ENCODE measurements around the gene SLC16A9.

DNA sequence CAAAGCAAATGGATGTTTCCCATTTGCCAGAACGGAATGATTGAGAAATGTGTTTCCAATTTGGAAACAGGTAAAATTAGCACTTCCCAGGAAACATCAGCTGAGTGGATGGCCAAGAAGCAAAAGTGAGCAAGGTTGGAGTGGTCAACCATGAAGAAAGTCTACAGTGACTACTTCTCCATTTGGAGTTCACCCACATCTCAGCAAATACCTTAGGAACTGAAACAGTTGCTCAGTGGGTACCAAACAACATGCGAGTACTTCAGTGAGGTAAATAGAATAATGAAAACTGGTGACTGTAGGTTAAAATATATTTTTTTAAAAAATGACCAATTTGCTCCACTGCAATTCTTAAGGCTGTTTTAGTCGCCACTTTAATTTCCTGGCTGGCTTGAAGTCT lies 57.7 kb downstream of the SLC16A9 start:
- TF ChIP-seq, protein P1, sequence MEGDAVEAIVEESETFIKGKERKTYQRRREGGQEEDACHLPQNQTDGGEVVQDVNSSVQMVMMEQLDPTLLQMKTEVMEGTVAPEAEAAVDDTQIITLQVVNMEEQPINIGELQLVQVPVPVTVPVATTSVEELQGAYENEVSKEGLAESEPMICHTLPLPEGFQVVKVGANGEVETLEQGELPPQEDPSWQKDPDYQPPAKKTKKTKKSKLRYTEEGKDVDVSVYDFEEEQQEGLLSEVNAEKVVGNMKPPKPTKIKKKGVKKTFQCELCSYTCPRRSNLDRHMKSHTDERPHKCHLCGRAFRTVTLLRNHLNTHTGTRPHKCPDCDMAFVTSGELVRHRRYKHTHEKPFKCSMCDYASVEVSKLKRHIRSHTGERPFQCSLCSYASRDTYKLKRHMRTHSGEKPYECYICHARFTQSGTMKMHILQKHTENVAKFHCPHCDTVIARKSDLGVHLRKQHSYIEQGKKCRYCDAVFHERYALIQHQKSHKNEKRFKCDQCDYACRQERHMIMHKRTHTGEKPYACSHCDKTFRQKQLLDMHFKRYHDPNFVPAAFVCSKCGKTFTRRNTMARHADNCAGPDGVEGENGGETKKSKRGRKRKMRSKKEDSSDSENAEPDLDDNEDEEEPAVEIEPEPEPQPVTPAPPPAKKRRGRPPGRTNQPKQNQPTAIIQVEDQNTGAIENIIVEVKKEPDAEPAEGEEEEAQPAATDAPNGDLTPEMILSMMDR (IDR thresholded peaks at IDR 0.05 in 8 of 11, conservative IDR thresholded peaks at IDR 0.05 in 3 of 11): no peak
- TF ChIP-seq POLR2AphosphoS5 (IDR thresholded peaks at IDR 0.05): no peak

Measured in spleen (tissue), 7 donors.